Thyroid gland (tissue), 4 donors: ENCODE results near the gene ZNF823. TPM values are rescaled to one million over a fixed set of nuclear protein-coding genes. Genes with fewer than 3 reads are reported as not detected.

Experiments
- DNase-seq, 2 donors: peaks; one replicate each; pipeline ENCODE4 v3.0.0-alpha.2; 2019
- H3K27ac ChIP-seq, 3 donors: fragments of 200-600 bp; sonication (generic); 1 replicate in 2 of 3; 2 replicates in 1 of 3; pipeline ENCODE4 v1.5.1; 2016 to 2019; ENCODE audit warnings: mild to moderate bottlenecking in 1 of 3, moderate library complexity in 1 of 3
- H3K27me3 ChIP-seq: fragments of 200-600 bp; sonication (generic); one replicate; pipeline ENCODE4 v1.5.1; 2019
- H3K36me3 ChIP-seq, 2 donors: fragments of 200-600 bp; sonication (generic); one replicate each; pipeline ENCODE4 v1.5.1; 2016 to 2019
- H3K4me1 ChIP-seq, 2 donors: fragments of 200-600 bp; sonication (generic); one replicate each; pipeline ENCODE4 v1.5.1; 2017 to 2019
- H3K4me3 ChIP-seq, 3 donors: fragments of 200-600 bp; sonication (generic); replicated peaks in 1 of 3; 1 replicate in 2 of 3; 2 replicates in 1 of 3; pipeline ENCODE4 v1.5.1; 2016; ENCODE audit warnings: mild to moderate bottlenecking in 1 of 3
- H3K9me3 ChIP-seq: fragments of 200-600 bp; sonication (generic); one replicate; pipeline ENCODE4 v1.5.1; 2017
- CTCF ChIP-seq, 6 experiments: fragments of 200-600 bp in 3 of 6; fragments of 450-650 bp in 3 of 6; sonication (generic) in 3 of 6; IDR thresholded peaks; one replicate each; pipeline ENCODE4 v1.5.1; 2016 to 2019; ENCODE audit warnings: antibody characterized with exemption in 6 of 6, mild to moderate bottlenecking in 2 of 6, inconsistent platforms in 1 of 6, moderate library complexity in 1 of 6
- POLR2A ChIP-seq, 2 donors: fragments of 450-650 bp; IDR thresholded peaks; one replicate each; pipeline ENCODE4 v1.6.1; 2017; ENCODE audit warnings: antibody characterized with exemption in 2 of 2, mild to moderate bottlenecking in 2 of 2, moderate library complexity in 1 of 2
- WGBS, 2 donors: methylation state at CpG; one replicate each; pipeline ENCODE4 v1.1.5; 2017; 5-methylcytosine and 5-hydroxymethylcytosine counted together
- intact Hi-C: fragments of 100-400 bp; cut with DNase I; formaldehyde crosslinking; loops from one replicate; pipeline ENCODE4 v1.15.1; 2023
- total RNA-seq, 4 donors: library from RNA; depleted of rRNA; stranded (reverse); fragments of >200 nt; gene quantifications; one replicate each; pipeline ENCODE4 v1.2.3, GENCODE V29; 2016

The ZNF823 gene
- total RNA-seq = 10 to 100 TPM in 1 of 4 donors, 1 to 10 TPM in 3; 7.4 to 11.7 (median 9.1) TPM

- H3K4me3 ChIP-seq = peak within 1 kb of the TSS; percentile 56 to 97 (median 66)
- no peaks in the 10 kb centered on the region for H3K27me3 ChIP-seq
- H3K4me1 ChIP-seq = peaks cover 8 to 18% of the 10 kb centered on the region in 2 donors
- intact Hi-C loops = no loop called here
- peak; percentile 100 for DNase-seq
- TF ChIP-seq CTCF (IDR thresholded peaks at IDR 0.05) (no peak), POLR2A (IDR thresholded peaks at IDR 0.05) (peak in 1 of 2 donors; percentile 91)
- peak within 1 kb of the TSS; percentile 91 to 97 (median 93) for H3K27ac ChIP-seq
- WGBS, 2 donors = 0 to 2% methylated on average over 8 to 31 of the region's 35 CpGs
- H3K36me3 ChIP-seq = no peaks in the 10 kb centered on the region
- no peaks in the 10 kb centered on the region for H3K9me3 ChIP-seq
These were observed at the start of gene ZNF823 for GRCh38 chr19:11738746-11739620. TSS of gene ZNF823 (minus strand) at chr19:11738946. CDS start at chr19:11738819, 127 bp downstream.

GRCh38 chr19:11787536-11787935 is 48.8 kb upstream of the ZNF823 start:
- H3K27me3 ChIP-seq = no peaks in the 10 kb centered on the region
- TF ChIP-seq CTCF (IDR thresholded peaks at IDR 0.05) = no peak
- no peak for TF ChIP-seq POLR2A (IDR thresholded peaks at IDR 0.05)
- 41 to 53% methylated on average over 3 of the region's 3 CpGs for WGBS, 2 donors
- H3K4me1 ChIP-seq = no peaks in the 10 kb centered on the region
- no peak overlapping the region for H3K4me3 ChIP-seq
- peak; percentile 56 to 61 for DNase-seq
- H3K9me3 ChIP-seq = no peaks in the 10 kb centered on the region
- H3K27ac ChIP-seq = no peak overlapping the region
- intact Hi-C loops = no loop called here
- no peaks in the 10 kb centered on the region for H3K36me3 ChIP-seq

- Histone ChIP-seq H3K27ac (no peak overlapping the region), H3K4me1 (no peaks in the 10 kb centered on the region), H3K9me3 (no peaks in the 10 kb centered on the region), H3K27me3 (no peaks in the 10 kb centered on the region), H3K36me3 (peaks cover 23 to 24% of the 10 kb centered on the region in 2 donors), H3K4me3 (no peak overlapping the region)
- DNase-seq = no peak
- intact Hi-C loops = no loop called here
- WGBS, 2 donors = 95 to 98% methylated on average over 3 of the region's 3 CpGs
- TF ChIP-seq POLR2A (IDR thresholded peaks at IDR 0.05) (no peak), CTCF (IDR thresholded peaks at IDR 0.05) (no peak)
These were observed 45.6 kb upstream of the ZNF823 start for GRCh38 chr19:11784356-11784755.

GRCh38 chr19:11783767-11784166 is 45.0 kb upstream of the ZNF823 start:
- DNase-seq = no peak
- H3K4me3 ChIP-seq = no peak overlapping the region
- no peaks in the 10 kb centered on the region for H3K4me1 ChIP-seq
- 96 to 100% methylated on average over 1 of the region's 1 CpG for WGBS, 2 donors
- intact Hi-C loops = no loop called here
- H3K27ac ChIP-seq = no peak overlapping the region
- no peaks in the 10 kb centered on the region for H3K9me3 ChIP-seq
- no peaks in the 10 kb centered on the region for H3K27me3 ChIP-seq
- peaks cover 29 to 30% of the 10 kb centered on the region in 2 donors for H3K36me3 ChIP-seq
- TF ChIP-seq POLR2A (IDR thresholded peaks at IDR 0.05) (no peak), CTCF (IDR thresholded peaks at IDR 0.05) (no peak)
